ENCODE results near the gene IFNL2.

IFNL2 gene

DNA sequence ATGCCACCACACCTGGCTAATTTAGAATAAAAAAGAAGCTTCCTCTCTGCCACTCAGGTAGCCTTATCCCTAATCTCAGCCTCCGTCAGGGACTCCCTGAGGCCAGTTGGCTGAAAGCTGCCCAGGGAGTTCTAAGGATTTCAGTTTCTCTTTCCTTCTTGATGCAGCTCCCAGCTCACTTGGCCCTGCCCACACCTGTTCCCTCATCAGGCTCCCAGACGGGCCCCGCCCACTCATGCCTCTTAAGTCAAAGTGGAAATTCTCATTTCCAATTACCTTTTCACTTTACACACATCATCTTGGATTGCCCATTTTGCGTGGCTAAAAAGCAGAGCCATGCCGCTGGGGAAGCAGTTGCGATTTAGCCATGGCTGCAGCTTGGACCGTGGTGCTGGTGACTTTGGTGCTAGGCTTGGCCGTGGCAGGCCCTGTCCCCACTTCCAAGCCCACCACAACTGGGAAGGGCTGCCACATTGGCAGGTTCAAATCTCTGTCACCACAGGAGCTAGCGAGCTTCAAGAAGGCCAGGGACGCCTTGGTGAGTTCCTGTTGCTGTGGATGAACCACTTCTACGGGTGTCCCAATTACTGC, 28.0 kb downstream of the IFNL2 start, which contains the start of gene IFNL1:
Gene IFNL1 (plus strand): TSS at position 353 of the 591 bp plus-strand sequence. CDS start 15 bp downstream, at position 368.
- no peak within 1 kb of the TSS for H3K4me2 ChIP-seq (ENCODE audit: low read length)
- no peak within 1 kb of the TSS for H3K4me3 ChIP-seq (ENCODE audit: low read depth, low read length)
- TF ChIP-seq, protein P1, sequence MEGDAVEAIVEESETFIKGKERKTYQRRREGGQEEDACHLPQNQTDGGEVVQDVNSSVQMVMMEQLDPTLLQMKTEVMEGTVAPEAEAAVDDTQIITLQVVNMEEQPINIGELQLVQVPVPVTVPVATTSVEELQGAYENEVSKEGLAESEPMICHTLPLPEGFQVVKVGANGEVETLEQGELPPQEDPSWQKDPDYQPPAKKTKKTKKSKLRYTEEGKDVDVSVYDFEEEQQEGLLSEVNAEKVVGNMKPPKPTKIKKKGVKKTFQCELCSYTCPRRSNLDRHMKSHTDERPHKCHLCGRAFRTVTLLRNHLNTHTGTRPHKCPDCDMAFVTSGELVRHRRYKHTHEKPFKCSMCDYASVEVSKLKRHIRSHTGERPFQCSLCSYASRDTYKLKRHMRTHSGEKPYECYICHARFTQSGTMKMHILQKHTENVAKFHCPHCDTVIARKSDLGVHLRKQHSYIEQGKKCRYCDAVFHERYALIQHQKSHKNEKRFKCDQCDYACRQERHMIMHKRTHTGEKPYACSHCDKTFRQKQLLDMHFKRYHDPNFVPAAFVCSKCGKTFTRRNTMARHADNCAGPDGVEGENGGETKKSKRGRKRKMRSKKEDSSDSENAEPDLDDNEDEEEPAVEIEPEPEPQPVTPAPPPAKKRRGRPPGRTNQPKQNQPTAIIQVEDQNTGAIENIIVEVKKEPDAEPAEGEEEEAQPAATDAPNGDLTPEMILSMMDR (IDR thresholded peaks at IDR 0.05) = no peak
- no peak within 1 kb of the TSS for H3K9ac ChIP-seq
- no peaks in the 10 kb centered on the region for H3K27me3 ChIP-seq (ENCODE audit: control insufficient read depth, insufficient read depth, low read length)
- H3K36me3 ChIP-seq (ENCODE audit: control insufficient read depth, insufficient read depth, low read length) = no peaks in the 10 kb centered on the region
- H3K9me3 ChIP-seq (ENCODE audit: control insufficient read depth, low read length) = no peaks in the 10 kb centered on the region
- H3K27ac ChIP-seq = no peak within 1 kb of the TSS
- H2AFZ ChIP-seq = no peak within 1 kb of the TSS
- H3K4me1 ChIP-seq = no peaks in the 10 kb centered on the region
- no peaks in the 10 kb centered on the region for H3K79me2 ChIP-seq

DNA sequence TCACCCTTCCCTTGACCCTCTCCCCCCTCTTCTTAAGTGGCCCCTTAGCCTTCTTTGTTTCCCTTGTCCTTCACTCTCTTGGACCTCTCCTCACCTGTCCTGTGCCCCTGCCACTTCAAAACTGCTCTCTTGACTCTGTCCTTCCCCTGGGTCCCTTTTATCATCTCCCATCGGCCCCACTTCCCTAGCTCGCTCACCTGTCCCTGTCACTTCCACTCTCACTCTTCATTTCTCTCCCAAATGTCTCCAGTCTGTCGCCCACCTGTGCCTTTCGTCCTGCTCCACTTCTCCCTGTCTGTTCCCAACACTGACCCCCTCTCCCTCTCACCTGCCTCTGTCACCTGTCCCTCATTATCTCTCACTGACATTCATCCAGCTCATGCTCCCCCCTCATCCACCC, 28.7 kb downstream of the IFNL2 start:
- Histone ChIP-seq H3K4me2 (ENCODE audit: low read length) (no peak overlapping the region), H3K9me3 (ENCODE audit: control insufficient read depth, low read length) (no peaks in the 10 kb centered on the region), H3K36me3 (ENCODE audit: control insufficient read depth, insufficient read depth, low read length) (no peaks in the 10 kb centered on the region), H3K27ac (no peak overlapping the region), H3K79me2 (no peaks in the 10 kb centered on the region), H3K4me1 (no peaks in the 10 kb centered on the region), H3K4me3 (ENCODE audit: low read depth, low read length) (no peak overlapping the region), H2AFZ (no peak overlapping the region), H3K27me3 (ENCODE audit: control insufficient read depth, insufficient read depth, low read length) (no peaks in the 10 kb centered on the region), H3K9ac (no peak overlapping the region)
- TF ChIP-seq, protein P1 (IDR thresholded peaks at IDR 0.05) = no peak

GRCh38 chr19:39297931-39298634, 29.9 kb downstream of the IFNL2 start:
- Histone ChIP-seq H3K9me3 (ENCODE audit: control insufficient read depth, low read length) (no peaks in the 10 kb centered on the region), H3K27ac (no peak overlapping the region), H3K4me3 (ENCODE audit: low read depth, low read length) (no peak overlapping the region), H3K4me1 (no peaks in the 10 kb centered on the region), H3K9ac (no peak overlapping the region), H3K4me2 (ENCODE audit: low read length) (no peak overlapping the region), H3K27me3 (ENCODE audit: control insufficient read depth, insufficient read depth, low read length) (no peaks in the 10 kb centered on the region), H3K79me2 (no peaks in the 10 kb centered on the region), H2AFZ (no peak overlapping the region), H3K36me3 (ENCODE audit: control insufficient read depth, insufficient read depth, low read length) (no peaks in the 10 kb centered on the region)
- TF ChIP-seq, protein P1 (IDR thresholded peaks at IDR 0.05) = no peak

- TF ChIP-seq, protein P1 (IDR thresholded peaks at IDR 0.05) = no peak
- no peaks in the 10 kb centered on the region for H3K4me1 ChIP-seq
- no peak overlapping the region for H3K9ac ChIP-seq
- H3K27ac ChIP-seq = no peak overlapping the region
- H3K79me2 ChIP-seq = no peaks in the 10 kb centered on the region
- H3K4me2 ChIP-seq (ENCODE audit: low read length) = no peak overlapping the region
- H2AFZ ChIP-seq = no peak overlapping the region
- no peak overlapping the region for H3K4me3 ChIP-seq (ENCODE audit: low read depth, low read length)
- no peaks in the 10 kb centered on the region for H3K9me3 ChIP-seq (ENCODE audit: control insufficient read depth, low read length)
- no peaks in the 10 kb centered on the region for H3K36me3 ChIP-seq (ENCODE audit: control insufficient read depth, insufficient read depth, low read length)
- H3K27me3 ChIP-seq (ENCODE audit: control insufficient read depth, insufficient read depth, low read length) = no peaks in the 10 kb centered on the region
Observed at GRCh38 chr19:39299404-39299803, 31.2 kb downstream of the IFNL2 start.
